HG03460 (cell line): ENCODE data around the gene SLC2A10.

Experiments
- ATAC-seq: cut with Tn5 transposase; IDR thresholded peaks from one replicate; pipeline ENCODE4 v1.9.1; 2021; ENCODE audit not compliant: unreplicated experiment

The SLC2A10 gene

GRCh38 chr20:46725186-46726165 is 16.0 kb downstream of the SLC2A10 start:
- no peak for ATAC-seq

- ATAC-seq = no peak
These were observed 22.3 kb downstream of the SLC2A10 start for GRCh38 chr20:46731770-46732169.

- ATAC-seq = no peak
These were observed 26.0 kb downstream of the SLC2A10 start for GRCh38 chr20:46735436-46735835.

DNA sequence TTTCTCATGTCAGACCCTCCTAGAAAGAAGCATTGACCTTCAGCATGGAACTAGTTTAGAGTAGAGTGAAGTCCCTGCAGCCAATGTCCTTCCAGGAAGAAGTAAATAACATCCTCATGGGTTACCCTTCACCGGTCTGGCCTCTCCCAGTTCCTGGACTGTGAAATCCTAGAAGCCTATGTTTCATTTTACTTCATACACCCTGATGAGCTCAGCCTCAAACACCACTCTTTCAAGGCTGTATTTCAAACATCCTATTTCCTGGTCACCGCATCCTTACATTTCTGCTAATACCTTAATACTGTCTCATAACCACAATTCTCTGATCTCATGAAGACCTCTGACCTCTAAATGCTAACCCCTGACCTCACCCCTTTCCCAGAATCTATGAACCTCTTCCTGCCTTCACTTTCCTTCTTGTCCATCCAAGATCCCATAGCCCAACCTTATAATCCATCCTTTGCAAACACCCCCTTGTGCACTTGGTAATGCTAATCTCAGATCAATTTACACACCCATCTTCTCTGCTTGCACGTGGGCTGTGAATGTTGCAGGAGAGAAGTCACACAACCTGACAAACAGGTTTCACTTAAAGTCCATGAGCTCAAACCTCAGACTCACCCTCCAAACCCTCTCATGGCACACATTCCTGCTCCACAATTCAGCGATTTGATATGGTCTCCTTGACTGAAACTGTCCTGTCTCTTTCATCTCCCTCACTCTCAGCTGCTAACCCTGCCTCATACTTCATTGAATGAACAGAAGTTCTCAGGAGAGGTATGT is 30.2 kb downstream of the SLC2A10 start:
- ATAC-seq = no peak

DNA sequence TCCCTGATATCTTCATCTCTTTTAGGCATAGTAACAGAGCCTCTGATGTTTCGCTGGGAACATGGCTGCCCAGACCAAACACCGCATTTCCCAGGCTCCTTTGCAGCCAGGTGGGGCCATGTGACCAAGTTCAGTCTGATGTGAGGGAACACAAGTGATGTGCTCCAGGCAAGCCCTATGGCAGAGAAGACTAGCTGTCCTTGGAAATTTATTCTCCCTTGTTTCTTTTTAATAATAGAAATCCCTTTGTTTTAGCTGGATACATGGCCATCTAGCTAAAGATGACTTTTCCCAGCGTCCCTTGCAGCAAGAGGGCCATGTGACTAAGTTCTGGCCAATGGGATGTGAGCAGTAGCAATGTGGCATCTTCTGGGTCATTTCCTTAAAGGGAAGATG is 30.8 kb downstream of the SLC2A10 start:
- ATAC-seq = no peak

- no peak for ATAC-seq
These were observed 32.6 kb downstream of the SLC2A10 start for GRCh38 chr20:46741924-46742668.

- no peak for ATAC-seq
These were observed 33.2 kb downstream of the SLC2A10 start for GRCh38 chr20:46742669-46743045.

- no peak for ATAC-seq
These were observed 33.6 kb downstream of the SLC2A10 start for GRCh38 chr20:46743088-46743487.

GRCh38 chr20:46746956-46747526 is 37.6 kb downstream of the SLC2A10 start:
- ATAC-seq = no peak

DNA sequence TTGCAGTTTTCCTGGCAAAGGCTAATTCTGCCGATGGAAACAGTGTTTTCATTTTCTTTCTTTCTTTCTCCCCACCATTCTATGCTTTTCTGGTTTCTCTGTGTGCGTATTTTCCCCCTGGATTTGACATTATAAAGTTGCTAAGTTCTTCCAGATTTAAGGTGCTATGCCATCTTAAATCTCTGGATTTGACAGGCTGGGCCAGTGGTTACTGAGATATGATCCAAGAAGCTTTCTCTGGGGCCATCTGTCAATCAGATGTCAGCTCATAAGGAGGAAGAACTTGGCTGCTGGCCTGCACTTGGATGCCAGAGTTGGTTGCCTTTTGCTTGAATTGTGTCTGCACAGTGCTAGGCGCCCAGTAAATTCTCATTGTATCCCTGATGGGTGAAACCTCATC is 39.7 kb downstream of the SLC2A10 start:
- no peak for ATAC-seq

DNA sequence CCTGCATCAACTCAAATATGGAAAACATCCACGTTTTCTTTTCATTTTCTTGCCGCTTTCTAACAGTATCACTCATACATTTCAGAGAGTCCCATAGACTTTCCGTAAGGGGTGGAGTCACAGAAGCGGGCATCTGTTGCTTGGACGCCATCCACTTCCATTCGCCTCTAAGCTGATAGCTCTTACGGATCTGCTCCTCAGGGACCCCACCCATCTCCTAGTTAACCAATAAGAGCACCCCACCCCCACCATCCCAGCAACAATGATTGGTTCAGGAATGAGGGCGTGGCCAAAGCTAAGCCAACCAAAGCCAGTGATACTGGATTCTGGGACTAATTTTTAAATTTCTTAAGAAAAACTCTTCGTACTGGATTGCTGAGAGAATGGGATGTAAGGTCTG is 42.4 kb downstream of the SLC2A10 start:
- no peak for ATAC-seq

DNA sequence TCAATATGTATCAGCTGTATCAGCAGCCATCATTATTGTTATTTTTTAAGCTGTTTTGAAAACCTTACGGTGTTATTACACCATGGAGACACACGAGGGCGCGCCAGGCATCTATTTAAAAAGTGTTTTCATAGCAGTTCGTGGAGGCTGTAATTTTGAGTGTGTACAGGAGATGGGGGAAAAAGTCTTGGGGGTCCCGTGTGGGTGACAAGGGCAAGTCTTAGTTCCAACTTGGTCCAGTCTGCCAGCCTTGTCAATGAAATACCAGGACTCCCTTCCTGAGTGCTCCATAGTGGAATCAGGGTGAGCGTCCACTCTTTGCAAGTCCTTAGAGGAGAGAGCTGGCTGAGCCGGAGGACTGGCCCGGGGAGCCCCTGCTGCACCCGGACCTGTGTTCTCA is 43.3 kb downstream of the SLC2A10 start:
- ATAC-seq = no peak

- no peak for ATAC-seq
These were observed 46.3 kb downstream of the SLC2A10 start for GRCh38 chr20:46755483-46756413.

DNA sequence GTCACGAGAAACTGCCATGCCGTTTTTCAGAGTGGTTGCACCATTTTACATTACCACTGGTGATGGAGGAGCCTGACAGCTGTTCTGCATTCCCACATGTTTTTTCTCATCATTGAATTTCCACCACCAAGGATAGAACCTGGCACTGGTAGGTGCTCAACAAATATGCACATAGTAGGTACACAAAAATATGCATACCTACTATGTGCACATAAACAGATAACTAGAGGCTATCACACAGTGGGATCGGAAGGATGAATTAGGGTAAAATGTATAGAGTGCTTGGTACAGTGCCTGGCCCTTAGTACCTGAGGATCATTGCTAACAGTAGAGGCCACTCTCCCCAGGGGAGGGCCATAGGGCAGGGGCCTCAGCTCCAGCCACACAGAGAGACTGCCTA is 47.0 kb downstream of the SLC2A10 start:
- ATAC-seq = no peak

DNA sequence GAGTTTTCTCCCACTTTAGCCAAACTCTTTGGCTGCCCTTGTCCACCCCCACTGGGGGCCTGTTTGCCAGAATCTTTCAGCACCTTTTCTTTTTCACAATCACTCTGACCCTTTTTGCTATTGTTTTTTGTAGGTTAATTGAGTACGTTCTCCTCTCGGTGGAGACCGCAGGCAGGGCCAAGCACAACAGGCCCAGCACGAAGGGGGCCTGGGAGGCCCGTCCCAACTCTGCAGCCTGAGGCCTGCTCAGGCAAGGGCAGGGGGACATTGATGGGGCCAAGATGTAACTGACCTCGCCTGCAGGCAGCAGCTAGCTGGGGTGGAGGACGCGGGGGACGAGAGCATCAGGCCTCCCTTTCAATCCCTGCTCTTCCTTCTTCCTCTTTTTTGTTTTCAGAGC is 47.7 kb downstream of the SLC2A10 start:
- ATAC-seq = no peak

DNA sequence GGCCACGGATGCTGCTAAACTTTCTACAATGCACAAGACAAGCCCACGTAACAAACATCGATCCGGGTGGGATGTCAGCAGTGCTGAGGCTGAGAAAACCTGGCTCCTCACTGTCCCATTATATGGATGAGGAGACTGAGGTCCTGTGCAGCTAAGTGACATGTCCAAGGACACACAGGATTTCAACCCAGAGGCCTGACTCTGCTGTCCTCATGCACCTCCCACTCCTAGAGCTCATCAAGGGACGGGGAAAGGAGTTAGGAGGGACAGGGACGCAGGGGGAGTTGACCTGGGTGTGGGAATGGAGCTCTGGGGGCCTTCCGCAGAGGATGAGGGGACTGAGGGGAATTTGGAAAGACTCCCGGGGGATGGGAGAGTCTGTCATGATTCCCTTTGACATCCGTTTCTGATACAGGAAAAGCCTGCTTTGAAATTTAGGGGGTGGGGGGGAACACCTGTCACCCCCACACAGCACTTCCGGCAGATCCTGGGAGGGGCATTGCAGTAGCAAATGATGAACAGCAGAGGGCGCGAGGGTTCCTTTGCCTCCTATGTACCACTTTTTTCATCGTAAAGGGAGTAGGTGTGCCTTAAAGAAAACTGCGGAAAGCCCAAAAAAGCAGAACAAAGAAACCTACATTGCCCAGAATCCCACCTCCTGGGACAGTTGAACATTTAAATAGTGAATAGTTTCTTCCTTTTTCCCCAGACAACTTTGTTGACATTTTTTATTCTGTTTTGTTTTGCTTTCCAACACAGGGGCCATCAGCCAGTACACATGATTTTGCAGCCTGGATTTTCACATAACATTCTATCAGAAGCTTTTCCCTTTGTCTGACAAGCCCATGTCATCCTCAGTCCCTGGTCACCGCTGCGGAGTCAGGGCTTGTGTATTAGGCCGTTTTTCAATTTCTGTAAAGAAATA is 48.6 kb downstream of the SLC2A10 start:
- ATAC-seq = no peak

GRCh38 chr20:46758929-46759669 is 49.6 kb downstream of the SLC2A10 start:
- ATAC-seq = no peak

DNA sequence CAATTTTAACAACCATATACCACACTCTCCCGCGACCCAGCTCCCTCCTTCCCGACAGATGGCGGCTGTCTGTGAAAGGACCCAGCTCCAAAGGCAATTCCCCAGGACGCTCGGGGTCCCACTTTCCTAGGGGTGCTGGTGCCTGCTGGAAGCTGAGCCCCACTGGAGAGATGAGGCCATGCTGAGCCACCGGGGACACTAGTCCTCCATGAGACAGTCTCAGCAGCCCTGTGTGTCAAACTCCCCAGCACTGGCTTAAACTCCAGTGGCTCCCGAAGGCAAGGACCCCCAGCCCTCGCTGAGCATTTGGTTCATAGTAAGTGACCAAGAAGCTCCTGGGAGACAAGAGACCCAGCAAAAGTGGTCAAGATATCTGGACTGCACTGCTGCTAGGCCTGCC is 52.1 kb downstream of the SLC2A10 start:
- no peak for ATAC-seq
